Hepatocyte (in vitro differentiated cells): ENCODE results near the gene TMEM121B. TPM values are rescaled to one million over a fixed set of nuclear protein-coding genes. Genes with fewer than 3 reads are reported as not detected.

Source experiments
- DNase-seq: peaks from one replicate; pipeline ENCODE4 v3.0.0-alpha.2; 2016; ENCODE audit warnings: low spot score
- H2AFZ ChIP-seq: fragments of 200-600 bp; sonication (generic); 2 replicates; pipeline ENCODE4 v1.6.0; 2016; ENCODE audit warnings: antibody characterized with exemption, mild to moderate bottlenecking
- H3K27ac ChIP-seq: fragments of 200-600 bp; sonication (generic); 2 replicates; pipeline ENCODE4 v1.5.1; 2016; ENCODE audit warnings: mild to moderate bottlenecking
- H3K27me3 ChIP-seq: fragments of 200-600 bp; sonication (generic); 2 replicates; pipeline ENCODE4 v1.6.1; 2016
- H3K36me3 ChIP-seq: fragments of 200-600 bp; sonication (generic); replicated peaks from 2 replicates; pipeline ENCODE4 v1.5.1; 2016; ENCODE audit warnings: low read depth; ENCODE audit not compliant: insufficient read depth
- H3K4me1 ChIP-seq: fragments of 200-600 bp; sonication (generic); 2 replicates; pipeline ENCODE4 v1.5.1; 2016; ENCODE audit warnings: mild to moderate bottlenecking, moderate library complexity; ENCODE audit not compliant: insufficient read depth
- H3K4me2 ChIP-seq: fragments of 200-600 bp; sonication (generic); 2 replicates; pipeline ENCODE4 v1.6.0; 2016
- H3K4me3 ChIP-seq: fragments of 200-600 bp; sonication (generic); 2 replicates; pipeline ENCODE4 v1.5.1; 2016; ENCODE audit warnings: mild to moderate bottlenecking
- H3K79me2 ChIP-seq: fragments of 200-600 bp; sonication (generic); 2 replicates; pipeline ENCODE4 v1.6.0; 2017; ENCODE audit warnings: mild to moderate bottlenecking
- H3K9me2 ChIP-seq: fragments of 200-600 bp; sonication (generic); replicated peaks from 2 replicates; pipeline ENCODE4 v1.6.0; 2017; ENCODE audit warnings: mild to moderate bottlenecking; ENCODE audit not compliant: insufficient read depth
- H3K9me3 ChIP-seq: fragments of 200-600 bp; sonication (generic); 2 replicates; pipeline ENCODE4 v1.5.1; 2016; ENCODE audit warnings: low read depth, mild to moderate bottlenecking
- H4K20me1 ChIP-seq: fragments of 200-600 bp; sonication (generic); 2 replicates; pipeline ENCODE4 v1.6.0; 2016; ENCODE audit warnings: mild to moderate bottlenecking; ENCODE audit not compliant: insufficient read depth, poor library complexity, severe bottlenecking
- CTCF ChIP-seq: fragments of 200-600 bp; sonication (generic); IDR thresholded peaks from 2 replicates; pipeline ENCODE4 v1.5.1; 2016; ENCODE audit warnings: antibody characterized with exemption, mild to moderate bottlenecking; ENCODE audit not compliant: poor library complexity
- EZH2 ChIP-seq: fragments of 200-600 bp; sonication (generic); IDR thresholded peaks from 2 replicates; pipeline ENCODE4 v1.6.1; 2016; ENCODE audit warnings: antibody characterized with exemption, mild to moderate bottlenecking, borderline replicate concordance
- EZH2phosphoT487 ChIP-seq: fragments of 200-600 bp; sonication (generic); IDR thresholded peaks from one replicate; pipeline ENCODE4 v1.6.1; 2018; ENCODE audit warnings: antibody characterized with exemption, mild to moderate bottlenecking, low read depth, moderate library complexity; ENCODE audit not compliant: unreplicated experiment, severe bottlenecking
- WGBS: methylation state at CpG from one replicate; pipeline ENCODE4 v1.1.6; 2016; ENCODE audit warnings: low lambda C conversion rate; ENCODE audit errors: missing lambda C conversion rate; 5-methylcytosine and 5-hydroxymethylcytosine counted together
- polyA plus RNA-seq: library from polyadenylated mRNA; unstranded; fragments of >200 nt; fragmentation: Nextera tagmentation; extraction: Ambion mirVana; gene quantifications from 2 replicates; pipeline ENCODE4 v1.2.1, GENCODE V29; 2016
- total RNA-seq: library from RNA; depleted of rRNA; stranded (reverse); fragments of >200 nt; gene quantifications from 2 replicates; pipeline ENCODE4 v1.2.3, GENCODE V29; 2014

The TMEM121B gene
- total and polyA plus RNA-seq, 2 experiments from 2014 or later: 0.30 to 0.50 TPM

GRCh38 chr22:17097701-17098100, 23.5 kb downstream of the TMEM121B start:
- no peaks in the 10 kb centered on the region for H3K9me2 ChIP-seq
- H3K4me2 ChIP-seq: no peak overlapping the region
- 95% methylated on average over 6 of the region's 6 CpGs for WGBS
- H3K9me3 ChIP-seq: no peaks in the 10 kb centered on the region
- no peaks in the 10 kb centered on the region for H3K36me3 ChIP-seq
- H3K27ac ChIP-seq: no peak overlapping the region
- H3K4me3 ChIP-seq: no peak overlapping the region
- no peaks in the 10 kb centered on the region for H3K27me3 ChIP-seq
- TF ChIP-seq EZH2phosphoT487 (no peak), CTCF (no peak), EZH2 (no peak)
- DNase-seq: no peak
- H4K20me1 ChIP-seq: peaks cover 5% of the 10 kb centered on the region
- no peaks in the 10 kb centered on the region for H3K4me1 ChIP-seq
- no peak overlapping the region for H2AFZ ChIP-seq
- H3K79me2 ChIP-seq: peaks cover 17% of the 10 kb centered on the region

- no peak for DNase-seq
- WGBS: 93% methylated on average over 6 of the region's 6 CpGs
- H3K27ac ChIP-seq: no peak overlapping the region
Observed at GRCh38 chr22:17097062-17097461, 24.1 kb downstream of the TMEM121B start.

GRCh38 chr22:17096071-17096470, 25.1 kb downstream of the TMEM121B start:
- H3K4me3 ChIP-seq: no peak overlapping the region
- H3K27me3 ChIP-seq: no peaks in the 10 kb centered on the region
- no peaks in the 10 kb centered on the region for H3K36me3 ChIP-seq
- no peak overlapping the region for H3K27ac ChIP-seq
- no peak overlapping the region for H2AFZ ChIP-seq
- TF ChIP-seq CTCF (no peak), EZH2 (no peak), EZH2phosphoT487 (no peak)
- peaks cover 17% of the 10 kb centered on the region for H3K79me2 ChIP-seq
- H3K4me2 ChIP-seq: no peak overlapping the region
- WGBS: 92% methylated on average over 7 of the region's 7 CpGs
- peaks cover 10% of the 10 kb centered on the region for H4K20me1 ChIP-seq
- H3K4me1 ChIP-seq: no peaks in the 10 kb centered on the region
- H3K9me3 ChIP-seq: no peaks in the 10 kb centered on the region
- DNase-seq: no peak
- no peaks in the 10 kb centered on the region for H3K9me2 ChIP-seq

More at GRCh38 chr22:17097062-17097461, 24.1 kb downstream of the TMEM121B start:
- H3K79me2 ChIP-seq: peaks cover 17% of the 10 kb centered on the region
- no peaks in the 10 kb centered on the region for H3K9me2 ChIP-seq
- H3K36me3 ChIP-seq: no peaks in the 10 kb centered on the region
- no peaks in the 10 kb centered on the region for H3K27me3 ChIP-seq
- H2AFZ ChIP-seq: no peak overlapping the region
- H3K4me2 ChIP-seq: no peak overlapping the region
- H4K20me1 ChIP-seq: peaks cover 5% of the 10 kb centered on the region
- no peak for TF ChIP-seq CTCF
- no peak for TF ChIP-seq EZH2phosphoT487
- TF ChIP-seq EZH2: no peak
- no peak overlapping the region for H3K4me3 ChIP-seq
- H3K9me3 ChIP-seq: no peaks in the 10 kb centered on the region
- no peaks in the 10 kb centered on the region for H3K4me1 ChIP-seq

- TF ChIP-seq EZH2 (no peak), CTCF (no peak), EZH2phosphoT487 (no peak)
- H3K4me2 ChIP-seq: no peak overlapping the region
- no peak overlapping the region for H3K27ac ChIP-seq
- no peaks in the 10 kb centered on the region for H3K9me2 ChIP-seq
- no peak overlapping the region for H2AFZ ChIP-seq
- no peaks in the 10 kb centered on the region for H3K27me3 ChIP-seq
- H4K20me1 ChIP-seq: peaks cover 10% of the 10 kb centered on the region
- H3K36me3 ChIP-seq: no peaks in the 10 kb centered on the region
- peaks cover 19% of the 10 kb centered on the region for H3K79me2 ChIP-seq
- no peak overlapping the region for H3K4me3 ChIP-seq
- no peaks in the 10 kb centered on the region for H3K4me1 ChIP-seq
- no peak for DNase-seq
- H3K9me3 ChIP-seq: no peaks in the 10 kb centered on the region
- 70% methylated on average over 6 of the region's 6 CpGs for WGBS
Observed at GRCh38 chr22:17095538-17095937, 25.6 kb downstream of the TMEM121B start.
